HepG2 (cell line): Measurements from ENCODE around the gene TBC1D2B. TPM values are rescaled to one million over a fixed set of nuclear protein-coding genes. Genes with fewer than 3 reads are reported as not detected.

Experiments
- DMAP1 ChIP-seq: IDR thresholded peaks from 2 replicates; pipeline ENCODE4 v1.6.1; 2016
- ERF ChIP-seq: IDR thresholded peaks from 2 replicates; pipeline ENCODE4 v1.6.1; 2018; ENCODE audit warnings: missing biosample characterization, missing genetic modification reagents
- FOXP4 ChIP-seq: sonication (generic); formaldehyde crosslinking; IDR thresholded peaks from 2 replicates; pipeline ENCODE4 v1.4.0; 2020; ENCODE audit warnings: missing genetic modification reagents
- JDP2 ChIP-seq: sonication (generic); formaldehyde crosslinking; IDR thresholded peaks from 2 replicates; pipeline ENCODE4 v1.8.1; 2022; ENCODE audit warnings: missing genetic modification reagents, borderline replicate concordance
- MYNN ChIP-seq: sonication (generic); formaldehyde crosslinking; IDR thresholded peaks from 2 replicates; pipeline ENCODE4 v1.4.0; 2020; ENCODE audit warnings: mild to moderate bottlenecking, low read depth, missing genetic modification reagents
- NFAT5 ChIP-seq: sonication (generic); formaldehyde crosslinking; IDR thresholded peaks from 2 replicates; pipeline ENCODE4 v1.4.0; 2020; ENCODE audit warnings: missing genetic modification reagents
- NFKB2 ChIP-seq: sonication (generic); formaldehyde crosslinking; IDR thresholded peaks from 2 replicates; pipeline ENCODE4 v1.4.0; 2020; ENCODE audit warnings: missing genetic modification reagents, borderline replicate concordance
- NONO ChIP-seq, 2 experiments: fragments of 450-650 bp in 1 of 2; sonication (generic) in 1 of 2; formaldehyde crosslinking in 1 of 2; IDR thresholded peaks in 1 of 2; conservative IDR thresholded peaks in 1 of 2; 2 replicates each; pipeline versions ENCODE4 v1.6.1 to v1.8.0; 2017 to 2022; ENCODE audit warnings: mild to moderate bottlenecking in 1 of 2, missing genetic modification reagents in 1 of 2, moderate library complexity in 1 of 2
- PATZ1 ChIP-seq: sonication (generic); formaldehyde crosslinking; IDR thresholded peaks from 2 replicates; pipeline ENCODE4 v1.4.0; 2020; ENCODE audit warnings: missing genetic modification reagents
- PLSCR1 ChIP-seq: sonication (generic); formaldehyde crosslinking; IDR thresholded peaks from 2 replicates; pipeline ENCODE4 v1.5.0; 2020; ENCODE audit warnings: missing genetic modification reagents, mild to moderate bottlenecking, borderline replicate concordance
- SP2 ChIP-seq: sonication (generic); formaldehyde crosslinking; IDR thresholded peaks from 2 replicates; pipeline ENCODE4 v1.5.1; 2020; ENCODE audit warnings: mild to moderate bottlenecking, missing genetic modification reagents
- STAT5B ChIP-seq: sonication (generic); formaldehyde crosslinking; IDR thresholded peaks from 2 replicates; pipeline ENCODE4 v1.4.0; 2020; ENCODE audit warnings: missing genetic modification reagents
- ZMYM3 ChIP-seq: sonication (generic); formaldehyde crosslinking; IDR thresholded peaks from 2 replicates; pipeline ENCODE4 v1.5.1; 2020; ENCODE audit warnings: mild to moderate bottlenecking, missing genetic modification reagents
- ZNF121 ChIP-seq: sonication (generic); formaldehyde crosslinking; IDR thresholded peaks from 2 replicates; pipeline ENCODE4 v1.5.0; 2020; ENCODE audit warnings: mild to moderate bottlenecking, missing genetic modification reagents
- ZNF574 ChIP-seq: sonication (generic); formaldehyde crosslinking; IDR thresholded peaks from 2 replicates; pipeline ENCODE4 v1.4.0; 2020; ENCODE audit warnings: missing genetic modification reagents
- ZNF792 ChIP-seq: IDR thresholded peaks from 2 replicates; pipeline ENCODE4 v1.6.1; 2016
- polyA plus RNA-seq, 8 experiments: library from polyadenylated mRNA; depleted of rRNA in 3 of 8; stranded (reverse) in 7 of 8; unstranded in 1 of 8; fragments of >200 nt; fragmentation: Illumina TruSeq in 4 of 8; extraction: Trizol in 4 of 8; gene quantifications; 2 replicates each; pipeline versions ENCODE4 v1.2.1 to v1.2.3, GENCODE V29; 2011 to 2016; ENCODE audit warnings: low read depth in 4 of 8, missing spikeins in 1 of 8, mixed read lengths in 1 of 8; ENCODE audit not compliant: insufficient read depth in 1 of 8
- total RNA-seq, 5 experiments: library from RNA; depleted of rRNA; stranded (reverse); fragments of >200 nt; fragmentation: Illumina TruSeq; extraction: Trizol; gene quantifications; 2 replicates each; pipeline ENCODE4 v1.2.3, GENCODE V29; 2016; ENCODE audit warnings: low read depth in 1 of 5

TBC1D2B gene
- total and polyA plus RNA-seq, 2 of the 13 experiments (the other 11 are each of a cell fraction or from before 2014, with no cell fraction given), result 10.1 to 14.4 TPM

GRCh38 chr15:78077053-78077870, at the start of gene TBC1D2B (continued):
- no peak for TF ChIP-seq NFAT5 (CRISPR knock-in tag)
- no peak for TF ChIP-seq ZNF792
- TF ChIP-seq STAT5B, result no peak
- TF ChIP-seq FOXP4 (CRISPR knock-in tag), result no peak
- no peak; the same call in 1 of the 2 replicates for TF ChIP-seq ZNF574
- peak; percentile 46; the same call in 1 of the 2 replicates for TF ChIP-seq NFKB2 (CRISPR knock-in tag)
- peak; percentile 63 for TF ChIP-seq PATZ1 (CRISPR knock-in tag)
- TF ChIP-seq ZNF121, result no peak
- no peak for TF ChIP-seq NONO (IDR thresholded peaks at IDR 0.05)
- TF ChIP-seq NONO (CRISPR knock-in tag; conservative IDR thresholded peaks at IDR 0.05), result no peak
- no peak for TF ChIP-seq PLSCR1 (CRISPR knock-in tag)
- TF ChIP-seq SP2, result no peak
- peak; percentile 33; the same call in 1 of the 2 replicates for TF ChIP-seq DMAP1 (CRISPR knock-in tag)
- no peak for TF ChIP-seq JDP2 (CRISPR knock-in tag)
- TF ChIP-seq ZMYM3, result peak; percentile 11; the same call in 1 of the 2 replicates
- no peak for TF ChIP-seq ERF
- no peak for TF ChIP-seq MYNN (CRISPR knock-in tag)
